OCI-LY7 (cell line): ENCODE measurements around the gene BBS9. TPM values are rescaled to one million over a fixed set of nuclear protein-coding genes. Genes with fewer than 3 reads are reported as not detected.

ENCODE experiments used
- BruUV-seq: library from RNA; stranded (reverse); fragments of 400-500 nt; replicated peaks from 2 replicates; lab custom pipeline; 2021; lab: Mats Ljungman, UMichigan
- CTCF ChIA-PET: fragments of 300-600 bp; sonication (Branson Sonifier 250); formaldehyde crosslinking; loops from one replicate; lab custom pipeline; 2022; ENCODE audit warnings: antibody characterized with exemption; ENCODE audit not compliant: unreplicated experiment; lab: Charles Lee
- POLR2A ChIA-PET: fragments of 300-600 bp; sonication (Branson Sonifier 250); formaldehyde crosslinking; loops from one replicate; lab custom pipeline; 2022; ENCODE audit warnings: antibody characterized with exemption; lab: Charles Lee
- DNase-seq: peaks from one replicate; pipeline ENCODE4 v3.0.0-alpha.2; 2015; ENCODE audit warnings: low spot score
- H2AFZ ChIP-seq: fragments of 200-600 bp; sonication (generic), shearing (Covaris generic); 2 replicates; pipeline ENCODE4 v1.6.1; 2014; ENCODE audit warnings: mild to moderate bottlenecking, antibody characterized with exemption, low read length, moderate library complexity
- H3K27ac ChIP-seq: fragments of 200-600 bp; sonication (generic); 2 replicates; pipeline ENCODE4 v1.5.1; 2014; ENCODE audit warnings: mixed run types, low read depth, mild to moderate bottlenecking, moderate library complexity, low read length, inconsistent platforms; ENCODE audit not compliant: poor library complexity, severe bottlenecking
- H3K36me3 ChIP-seq: fragments of 200-600 bp; sonication (generic); 2 replicates; pipeline ENCODE4 v1.6.1; 2014; ENCODE audit warnings: mild to moderate bottlenecking, antibody characterized with exemption, low read length, moderate library complexity, mixed read lengths; ENCODE audit not compliant: insufficient read depth
- H3K4me1 ChIP-seq: fragments of 200-600 bp; sonication (generic); 2 replicates; pipeline ENCODE4 v1.5.1; 2014; ENCODE audit warnings: mild to moderate bottlenecking, low read length; ENCODE audit not compliant: insufficient read depth, poor library complexity, severe bottlenecking
- H3K4me2 ChIP-seq: fragments of 200-600 bp; sonication (generic); 2 replicates; pipeline ENCODE4 v1.6.1; 2014; ENCODE audit warnings: mild to moderate bottlenecking, low read length
- H3K4me3 ChIP-seq: fragments of 200-600 bp; sonication (generic); 2 replicates; pipeline ENCODE4 v1.5.1; 2014; ENCODE audit warnings: mild to moderate bottlenecking, low read depth, low read length; ENCODE audit not compliant: poor library complexity, severe bottlenecking
- H3K79me2 ChIP-seq: fragments of 200-600 bp; sonication (generic); 2 replicates; pipeline ENCODE4 v1.6.1; 2016; ENCODE audit warnings: low read depth, mild to moderate bottlenecking, low read length, moderate library complexity, mixed read lengths; ENCODE audit not compliant: insufficient read depth
- H3K9me2 ChIP-seq: fragments of 200-600 bp; sonication (generic); 2 replicates; pipeline ENCODE4 v1.6.1; 2016; ENCODE audit warnings: mild to moderate bottlenecking, low read length, mixed read lengths; ENCODE audit not compliant: insufficient read depth
- H3K9me3 ChIP-seq: fragments of 200-600 bp; sonication (generic); 2 replicates; pipeline ENCODE4 v1.6.1; 2014; ENCODE audit warnings: mild to moderate bottlenecking, mixed run types, low read length, mixed read lengths
- H4K20me1 ChIP-seq: fragments of 200-600 bp; sonication (generic); 2 replicates; pipeline ENCODE4 v1.6.1; 2014; ENCODE audit warnings: mild to moderate bottlenecking, antibody characterized with exemption, low read length, moderate library complexity, mixed read lengths; ENCODE audit not compliant: insufficient read depth
- EZH2phosphoT487 ChIP-seq: fragments of 200-600 bp; sonication (generic); IDR thresholded peaks from 2 replicates; pipeline ENCODE4 v1.6.1; 2018; ENCODE audit warnings: low read depth, borderline replicate concordance, mild to moderate bottlenecking, mixed run types, antibody characterized with exemption, low read length, moderate library complexity, mixed read lengths
- intact Hi-C: fragments of 100-400 bp; cut with micrococcal nuclease; formaldehyde crosslinking; loops from one replicate; pipeline ENCODE4 v1.10.0; 2022; ENCODE audit not compliant: unreplicated experiment
- total RNA-seq, 2 experiments: library from RNA; depleted of rRNA in 1 of 2; stranded (reverse); fragments of >200 nt in 1 of 2; shearing (Covaris generic) in 1 of 2; gene quantifications; 2 replicates each; pipeline ENCODE4 v1.2.3, GENCODE V29; 2014 to 2022
- TF ChIP-seq, protein P1 (sequence below): fragments of 200-600 bp; sonication (generic); conservative IDR thresholded peaks from 2 replicates; pipeline ENCODE4 v1.5.1; 2014; ENCODE audit warnings: mild to moderate bottlenecking, antibody characterized with exemption, low read length, moderate library complexity, mixed read lengths

The BBS9 gene
- total RNA-seq, 2 experiments from 2014 or later: 6.8 to 14.8 TPM

DNA sequence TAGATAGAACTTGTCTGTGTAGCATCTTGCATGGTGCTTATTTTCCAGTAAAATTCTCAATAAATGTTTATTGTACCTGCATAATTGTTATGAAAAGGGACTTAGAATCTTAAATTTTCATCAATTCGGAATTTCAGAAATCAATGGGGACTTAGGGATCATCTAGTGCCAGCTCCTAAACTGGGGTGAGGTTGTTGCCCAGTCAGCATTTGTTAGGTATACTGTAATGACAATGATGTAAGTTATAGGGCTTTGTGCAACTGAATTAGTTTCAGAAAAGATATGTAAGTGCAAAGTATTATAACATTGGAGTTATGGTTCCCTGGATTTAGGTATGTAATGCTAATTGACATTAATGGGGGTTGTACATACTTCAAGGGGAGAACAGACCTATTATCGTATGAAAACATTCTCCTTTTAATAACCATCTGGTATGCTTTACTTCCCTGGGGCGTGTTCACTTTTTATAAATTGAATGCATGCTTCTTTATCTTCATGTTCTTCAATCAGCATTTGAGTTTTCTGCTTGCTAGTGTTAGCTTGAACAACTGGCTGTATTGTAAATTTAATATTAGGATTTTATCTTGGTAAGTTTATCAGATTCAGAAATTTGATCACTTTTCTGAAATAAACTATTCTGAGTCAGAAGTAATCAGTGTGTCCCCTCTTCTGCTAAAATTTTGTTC lies 270.3 kb downstream of the BBS9 start:
- Histone ChIP-seq H3K4me2 (no peak overlapping the region), H3K4me1 (no peaks in the 10 kb centered on the region), H3K4me3 (no peak overlapping the region), H4K20me1 (no peaks in the 10 kb centered on the region), H3K9me2 (no peaks in the 10 kb centered on the region), H3K27ac (no peak overlapping the region), H3K36me3 (no peaks in the 10 kb centered on the region), H3K9me3 (no peaks in the 10 kb centered on the region), H2AFZ (no peak overlapping the region), H3K79me2 (no peaks in the 10 kb centered on the region)
- ChIA-PET CTCF (no interaction called here), POLR2A (no interaction called here)
- no TSS peak for BruUV-seq
- DNase-seq: no peak
- intact Hi-C loops: no loop called here
- TF ChIP-seq EZH2phosphoT487: no peak
- TF ChIP-seq, protein P1, sequence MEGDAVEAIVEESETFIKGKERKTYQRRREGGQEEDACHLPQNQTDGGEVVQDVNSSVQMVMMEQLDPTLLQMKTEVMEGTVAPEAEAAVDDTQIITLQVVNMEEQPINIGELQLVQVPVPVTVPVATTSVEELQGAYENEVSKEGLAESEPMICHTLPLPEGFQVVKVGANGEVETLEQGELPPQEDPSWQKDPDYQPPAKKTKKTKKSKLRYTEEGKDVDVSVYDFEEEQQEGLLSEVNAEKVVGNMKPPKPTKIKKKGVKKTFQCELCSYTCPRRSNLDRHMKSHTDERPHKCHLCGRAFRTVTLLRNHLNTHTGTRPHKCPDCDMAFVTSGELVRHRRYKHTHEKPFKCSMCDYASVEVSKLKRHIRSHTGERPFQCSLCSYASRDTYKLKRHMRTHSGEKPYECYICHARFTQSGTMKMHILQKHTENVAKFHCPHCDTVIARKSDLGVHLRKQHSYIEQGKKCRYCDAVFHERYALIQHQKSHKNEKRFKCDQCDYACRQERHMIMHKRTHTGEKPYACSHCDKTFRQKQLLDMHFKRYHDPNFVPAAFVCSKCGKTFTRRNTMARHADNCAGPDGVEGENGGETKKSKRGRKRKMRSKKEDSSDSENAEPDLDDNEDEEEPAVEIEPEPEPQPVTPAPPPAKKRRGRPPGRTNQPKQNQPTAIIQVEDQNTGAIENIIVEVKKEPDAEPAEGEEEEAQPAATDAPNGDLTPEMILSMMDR: no peak

DNA sequence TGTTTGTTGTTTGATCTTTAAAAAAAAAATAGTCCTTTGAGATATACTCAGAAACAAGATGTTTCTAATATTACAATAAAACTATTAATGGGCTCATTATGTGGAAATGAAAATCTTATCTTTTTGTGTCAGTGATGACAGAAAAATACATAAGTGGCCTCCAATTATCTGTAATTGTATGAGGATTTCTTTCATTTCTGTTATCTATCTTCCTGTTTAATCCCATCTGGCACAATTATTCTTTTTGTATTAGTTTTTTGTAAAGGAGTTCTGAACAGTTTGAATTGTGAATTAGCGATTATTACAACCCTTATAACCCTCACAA lies 270.8 kb downstream of the BBS9 start:
- no peak overlapping the region for H3K4me2 ChIP-seq
- no peaks in the 10 kb centered on the region for H3K79me2 ChIP-seq
- no peak for TF ChIP-seq EZH2phosphoT487
- TF ChIP-seq, protein P1: no peak
- H3K9me2 ChIP-seq: no peaks in the 10 kb centered on the region
- no peaks in the 10 kb centered on the region for H4K20me1 ChIP-seq
- POLR2A ChIA-PET: no interaction called here
- no peak overlapping the region for H3K27ac ChIP-seq
- no peak for DNase-seq
- no TSS peak for BruUV-seq
- no peaks in the 10 kb centered on the region for H3K36me3 ChIP-seq
- no peaks in the 10 kb centered on the region for H3K9me3 ChIP-seq
- no peak overlapping the region for H2AFZ ChIP-seq
- CTCF ChIA-PET: no interaction called here
- no peaks in the 10 kb centered on the region for H3K4me1 ChIP-seq
- no peak overlapping the region for H3K4me3 ChIP-seq
- intact Hi-C loops: no loop called here

DNA sequence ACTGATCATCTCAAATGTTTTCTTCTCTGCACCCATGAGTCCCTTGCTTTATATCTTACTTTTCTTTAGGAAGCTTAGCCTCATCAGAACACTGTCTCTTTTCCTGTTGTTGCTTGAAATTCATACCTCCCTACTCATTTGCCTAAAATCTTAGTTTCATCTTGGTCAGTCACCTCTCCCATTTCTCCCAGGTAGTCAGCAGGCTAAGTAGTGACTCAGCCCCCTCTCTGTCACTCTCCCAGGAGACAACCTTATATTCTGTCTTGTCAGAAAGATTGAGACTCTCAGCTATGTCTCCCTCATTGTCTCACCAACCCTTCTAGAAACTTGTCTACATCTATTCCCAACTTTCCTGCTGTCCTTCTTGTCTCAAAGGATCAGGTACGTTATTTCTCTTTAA lies 280.9 kb downstream of the BBS9 start:
- Histone ChIP-seq H3K4me2 (no peak overlapping the region), H3K9me2 (no peaks in the 10 kb centered on the region), H3K27ac (no peak overlapping the region), H4K20me1 (no peaks in the 10 kb centered on the region), H3K9me3 (no peaks in the 10 kb centered on the region), H3K36me3 (no peaks in the 10 kb centered on the region), H3K4me1 (no peaks in the 10 kb centered on the region), H3K79me2 (no peaks in the 10 kb centered on the region), H3K4me3 (no peak overlapping the region), H2AFZ (no peak overlapping the region)
- POLR2A ChIA-PET: interaction anchor here (0.8 kb wide), 1 partner anchor 45 kb away, joined by 3 read pairs; no protein-coding TSS in a partner anchor
- no TSS peak for BruUV-seq
- CTCF ChIA-PET: no interaction called here
- no peak for TF ChIP-seq EZH2phosphoT487
- TF ChIP-seq, protein P1: no peak
- intact Hi-C loops: no loop called here
- no peak for DNase-seq
